HepG2 (cell line): ENCODE results near the gene HNRNPC. TPM values are rescaled to one million over a fixed set of nuclear protein-coding genes. Genes with fewer than 3 reads are reported as not detected.
A peak's percentile ranks its signal among the peaks of the same experiment; 100 is the strongest.

ENCODE experiments used
- ATAC-seq: fragments of 200-7000 bp; cut with Tn5 transposase; 3 replicates; pipeline ENCODE4 v1.9.1; 2020; ENCODE audit warnings: mild to moderate bottlenecking, moderate library complexity
- BruUV-seq: library from RNA; stranded (reverse); fragments of 400-500 nt; replicated peaks from 2 replicates; lab custom pipeline; 2021; lab: Mats Ljungman, UMichigan
- CTCF ChIA-PET: fragments of 300-600 bp; formaldehyde crosslinking; extraction: SDS; loops from one replicate; lab custom pipeline; 2021; ENCODE audit warnings: low total read pairs, inconsistent platforms, low intra/inter-chr PET ratio; lab: Yijun Ruan, JAX
- POLR2A ChIA-PET: fragments of 350-600 bp; sonication (Branson Sonifier 250); formaldehyde crosslinking; loops from one replicate; lab custom pipeline; 2020; ENCODE audit warnings: antibody characterized with exemption, inconsistent platforms; lab: Yijun Ruan, JAX
- DNase-seq: peaks from one replicate; pipeline ENCODE4 v3.0.0-alpha.2; 2015; ENCODE audit warnings: low spot score
- FAIRE-seq: peaks from 3 replicates; lab custom pipeline; 2011; peaks lifted over from hg19 to GRCh38; lab: Jason Lieb, UNC
- H2AFZ ChIP-seq: one replicate; pipeline ENCODE4 v1.6.1; 2011; ENCODE audit warnings: low read length, inconsistent platforms
- H3K27ac ChIP-seq: fragments of 300-600 bp; 3 replicates; pipeline ENCODE4 v1.8.0; 2011; ENCODE audit warnings: mixed run types, mild to moderate bottlenecking, mixed read lengths, low read length, inconsistent platforms; ENCODE audit not compliant: insufficient read depth; ENCODE audit errors: extremely low read length
- H3K27me3 ChIP-seq, 2 experiments: fragments of 200-600 bp in 1 of 2; 2 replicates in 1 of 2; 3 replicates in 1 of 2; pipeline versions ENCODE4 v1.6.0 to v1.8.0; 2011; ENCODE audit warnings: low read length in 2 of 2, mild to moderate bottlenecking in 2 of 2, moderate library complexity in 2 of 2, inconsistent platforms in 1 of 2; ENCODE audit not compliant: insufficient read depth in 2 of 2, control insufficient read depth in 1 of 2
- H3K36me3 ChIP-seq, 2 experiments: fragments of 200-600 bp in 1 of 2; replicated peaks in 1 of 2; 2 replicates in 1 of 2; 3 replicates in 1 of 2; pipeline versions ENCODE4 v1.5.1 to v1.8.0; 2011; ENCODE audit warnings: low read length in 2 of 2, inconsistent platforms in 1 of 2; ENCODE audit not compliant: insufficient read depth in 2 of 2, control insufficient read depth in 1 of 2
- H3K4me1 ChIP-seq: 2 replicates; pipeline ENCODE4 v1.5.1; 2012; ENCODE audit warnings: low read length, inconsistent platforms; ENCODE audit not compliant: insufficient read depth
- H3K4me2 ChIP-seq: 2 replicates; pipeline ENCODE4 v1.6.0; 2011; ENCODE audit warnings: low read depth, low read length, inconsistent platforms
- H3K4me3 ChIP-seq, 3 experiments: fragments of 200-600 bp in 1 of 3; sonication (generic), shearing (Covaris generic) in 1 of 3; replicated peaks in 1 of 3; 2 replicates each; pipeline ENCODE4 v1.5.1; 2011 to 2016; ENCODE audit warnings: low read length in 3 of 3, inconsistent platforms in 2 of 3, low read depth in 2 of 3, mild to moderate bottlenecking in 2 of 3, control low read depth in 1 of 3, mixed read lengths in 1 of 3; ENCODE audit not compliant: insufficient read depth in 1 of 3
- H3K79me2 ChIP-seq: one replicate; pipeline ENCODE4 v1.6.1; 2011; ENCODE audit warnings: low read length, inconsistent platforms; ENCODE audit not compliant: insufficient read depth
- H3K9ac ChIP-seq: 2 replicates; pipeline ENCODE4 v1.6.0; 2011; ENCODE audit warnings: mild to moderate bottlenecking, low read depth, low read length, inconsistent platforms; ENCODE audit not compliant: insufficient read depth
- H3K9me3 ChIP-seq: 2 replicates; pipeline ENCODE4 v1.5.1; 2012; ENCODE audit warnings: mild to moderate bottlenecking, low read length
- H4K20me1 ChIP-seq: 2 replicates; pipeline ENCODE4 v1.6.0; 2011; ENCODE audit warnings: inconsistent platforms, mild to moderate bottlenecking, low read length, moderate library complexity; ENCODE audit not compliant: insufficient read depth
- BCL6 ChIP-seq: IDR thresholded peaks from 2 replicates; pipeline ENCODE4 v1.6.1; 2016; ENCODE audit warnings: missing genetic modification reagents, missing compliant biosample characterization
- ISL2 ChIP-seq: sonication (generic); formaldehyde crosslinking; IDR thresholded peaks from 2 replicates; pipeline ENCODE4 v1.5.0; 2020; ENCODE audit warnings: missing genetic modification reagents
- NR2F1 ChIP-seq, 2 experiments: fragments of 450-650 bp in 1 of 2; formaldehyde crosslinking in 1 of 2; IDR thresholded peaks; 2 replicates each; pipeline versions ENCODE4 v1.5.0 to v1.6.1; 2016 to 2020; ENCODE audit warnings: mild to moderate bottlenecking in 1 of 2, missing compliant biosample characterization in 1 of 2, missing genetic modification reagents in 1 of 2, moderate library complexity in 1 of 2
- POLR2A ChIP-seq, 2 experiments: IDR thresholded peaks; 2 replicates each; pipeline ENCODE4 v1.6.1; 2011; ENCODE audit warnings: low read depth in 2 of 2, low read length in 2 of 2, mild to moderate bottlenecking in 1 of 2, moderate library complexity in 1 of 2; ENCODE audit not compliant: insufficient read depth in 1 of 2
- RBM22 ChIP-seq: fragments of 200-400 bp; formaldehyde crosslinking; optimal IDR thresholded peaks from 2 replicates; pipeline ENCODE3; 2017; ENCODE audit warnings: mild to moderate bottlenecking, low read length, moderate library complexity
- SKI ChIP-seq: fragments of 450-650 bp; IDR thresholded peaks from one replicate; pipeline ENCODE4 v1.6.1; 2018; ENCODE audit warnings: mild to moderate bottlenecking; ENCODE audit not compliant: partially characterized antibody
- SPEN ChIP-seq: sonication (generic); formaldehyde crosslinking; IDR thresholded peaks from 2 replicates; pipeline ENCODE4 v1.5.1; 2020; ENCODE audit warnings: low read depth, mild to moderate bottlenecking, missing genetic modification reagents
- SRSF4 ChIP-seq: fragments of 200-400 bp; formaldehyde crosslinking; IDR thresholded peaks from one replicate; pipeline ENCODE4 v1.6.1; 2018; ENCODE audit warnings: mild to moderate bottlenecking, low read depth, low read length, moderate library complexity; ENCODE audit not compliant: poor library complexity, severe bottlenecking
- SRY ChIP-seq: sonication (generic); formaldehyde crosslinking; IDR thresholded peaks from 2 replicates; pipeline ENCODE4 v1.8.0; 2022; ENCODE audit warnings: mild to moderate bottlenecking, missing genetic modification reagents
- ZNF792 ChIP-seq: IDR thresholded peaks from 2 replicates; pipeline ENCODE4 v1.6.1; 2016
- ZNF878 ChIP-seq: sonication (generic); formaldehyde crosslinking; IDR thresholded peaks from 2 replicates; pipeline ENCODE4 v1.8.1; 2023; ENCODE audit warnings: mild to moderate bottlenecking, missing genetic modification reagents, moderate library complexity
- WGBS: methylation state at CpG from one replicate; pipeline ENCODE4 v1.1.6; 2017; ENCODE audit warnings: low lambda C conversion rate; 5-methylcytosine and 5-hydroxymethylcytosine counted together
- in situ Hi-C: cut with HindIII; loops from 2 replicates; pipeline ENCODE4 v1.10.0; 2017; ENCODE audit warnings: low pct_unique_long_range_greater_than_20kb; ENCODE audit not compliant: extremely low pct_ligation_motif_present
- intact Hi-C: fragments of 100-400 bp; cut with micrococcal nuclease; formaldehyde crosslinking; loops from one replicate; pipeline ENCODE4 v1.10.0; 2022; ENCODE audit not compliant: unreplicated experiment
- polyA plus RNA-seq, 8 experiments: library from polyadenylated mRNA; depleted of rRNA in 3 of 8; stranded (reverse) in 7 of 8; unstranded in 1 of 8; fragments of >200 nt; fragmentation: Illumina TruSeq in 4 of 8; extraction: Trizol in 4 of 8; gene quantifications; 2 replicates each; pipeline versions ENCODE4 v1.2.1 to v1.2.3, GENCODE V29; 2011 to 2016; ENCODE audit warnings: low read depth in 4 of 8, missing spikeins in 1 of 8, mixed read lengths in 1 of 8; ENCODE audit not compliant: insufficient read depth in 1 of 8
- total RNA-seq, 5 experiments: library from RNA; depleted of rRNA; stranded (reverse); fragments of >200 nt; fragmentation: Illumina TruSeq; extraction: Trizol; gene quantifications; 2 replicates each; pipeline ENCODE4 v1.2.3, GENCODE V29; 2016; ENCODE audit warnings: low read depth in 1 of 5
- TF ChIP-seq, protein P1 (sequence below): sonication (generic); formaldehyde crosslinking; IDR thresholded peaks from 2 replicates; pipeline ENCODE4 v1.4.0; 2020; ENCODE audit warnings: missing genetic modification reagents
- TF ChIP-seq, protein P2 (sequence below): sonication (generic); formaldehyde crosslinking; IDR thresholded peaks from 2 replicates; pipeline ENCODE4 v1.9.0; 2021; ENCODE audit warnings: missing genetic modification reagents, mild to moderate bottlenecking, borderline replicate concordance
- TF ChIP-seq, protein P3 (sequence below): sonication (generic); formaldehyde crosslinking; IDR thresholded peaks from 2 replicates; pipeline ENCODE4 v1.4.0; 2020; ENCODE audit warnings: missing genetic modification reagents
- TF ChIP-seq, protein P4 (sequence below): IDR thresholded peaks from 2 replicates; pipeline ENCODE4 v1.6.1; 2012; ENCODE audit warnings: inconsistent platforms

HNRNPC gene
- total and polyA plus RNA-seq, 2 of the 13 experiments (the other 11 are each of a cell fraction or from before 2014, with no cell fraction given), result 628 to 1,099 TPM

DNA sequence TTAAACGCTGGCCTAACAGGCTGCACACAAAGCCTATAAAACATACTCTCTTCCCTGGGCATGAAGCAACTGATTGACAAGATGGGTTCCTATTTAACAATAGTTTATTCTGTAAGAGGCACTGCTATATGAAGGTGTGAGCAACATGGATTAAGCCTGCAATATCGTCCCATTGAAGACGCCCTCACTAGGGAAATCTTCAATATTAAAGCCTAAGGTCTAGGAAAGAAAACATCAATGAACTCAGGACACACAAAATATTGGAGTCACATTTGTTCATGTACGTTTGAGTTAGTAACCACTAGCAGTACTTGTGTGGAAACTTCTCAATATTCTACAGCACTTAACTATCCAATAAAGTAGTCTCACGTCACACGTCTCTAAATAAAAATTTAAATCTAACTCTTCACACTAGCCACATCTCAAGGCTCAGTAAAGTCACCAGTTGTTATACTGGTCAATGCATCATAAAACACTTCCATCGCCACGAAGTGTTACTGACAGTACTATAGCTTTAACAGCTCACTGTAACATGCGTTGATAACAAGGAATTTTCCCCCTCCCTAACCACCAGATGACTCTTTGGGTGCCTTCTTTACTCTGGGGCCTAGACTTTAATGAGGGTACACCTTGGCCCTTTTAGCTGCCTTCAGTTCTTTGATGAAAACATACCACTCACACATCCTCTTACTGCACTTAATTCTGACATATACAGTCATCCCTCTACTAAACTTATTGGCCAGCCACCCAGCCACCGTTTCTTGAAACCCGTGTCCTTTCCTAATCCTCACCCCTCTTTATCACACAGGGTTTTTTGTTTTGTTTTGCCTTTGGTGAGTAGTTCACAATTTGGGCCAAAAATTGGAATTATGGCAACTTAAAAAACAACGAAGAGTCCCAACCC, 63.3 kb downstream of the HNRNPC start (continued):
- TF ChIP-seq, protein P1, sequence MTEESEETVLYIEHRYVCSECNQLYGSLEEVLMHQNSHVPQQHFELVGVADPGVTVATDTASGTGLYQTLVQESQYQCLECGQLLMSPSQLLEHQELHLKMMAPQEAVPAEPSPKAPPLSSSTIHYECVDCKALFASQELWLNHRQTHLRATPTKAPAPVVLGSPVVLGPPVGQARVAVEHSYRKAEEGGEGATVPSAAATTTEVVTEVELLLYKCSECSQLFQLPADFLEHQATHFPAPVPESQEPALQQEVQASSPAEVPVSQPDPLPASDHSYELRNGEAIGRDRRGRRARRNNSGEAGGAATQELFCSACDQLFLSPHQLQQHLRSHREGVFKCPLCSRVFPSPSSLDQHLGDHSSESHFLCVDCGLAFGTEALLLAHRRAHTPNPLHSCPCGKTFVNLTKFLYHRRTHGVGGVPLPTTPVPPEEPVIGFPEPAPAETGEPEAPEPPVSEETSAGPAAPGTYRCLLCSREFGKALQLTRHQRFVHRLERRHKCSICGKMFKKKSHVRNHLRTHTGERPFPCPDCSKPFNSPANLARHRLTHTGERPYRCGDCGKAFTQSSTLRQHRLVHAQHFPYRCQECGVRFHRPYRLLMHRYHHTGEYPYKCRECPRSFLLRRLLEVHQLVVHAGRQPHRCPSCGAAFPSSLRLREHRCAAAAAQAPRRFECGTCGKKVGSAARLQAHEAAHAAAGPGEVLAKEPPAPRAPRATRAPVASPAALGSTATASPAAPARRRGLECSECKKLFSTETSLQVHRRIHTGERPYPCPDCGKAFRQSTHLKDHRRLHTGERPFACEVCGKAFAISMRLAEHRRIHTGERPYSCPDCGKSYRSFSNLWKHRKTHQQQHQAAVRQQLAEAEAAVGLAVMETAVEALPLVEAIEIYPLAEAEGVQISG, result no peak
- peak; percentile 31; the same call in 1 of the 2 replicates for TF ChIP-seq ZNF792 (CRISPR knock-in tag)

GRCh38 chr14:21205026-21205677, 64.1 kb downstream of the HNRNPC start:
- no peaks in the 10 kb centered on the region for H3K27me3 ChIP-seq
- H3K4me1 ChIP-seq, result peaks cover 72% of the 10 kb centered on the region
- no peak overlapping the region for H3K9ac ChIP-seq
- no peaks in the 10 kb centered on the region for H3K9me3 ChIP-seq
- no peak overlapping the region for H3K4me3 ChIP-seq
- FAIRE-seq, result no peak
- no peak overlapping the region for H3K27ac ChIP-seq
- H3K36me3 ChIP-seq, result peaks cover 6 to 32% of the 10 kb centered on the region in 2 experiments
- no peak overlapping the region for H2AFZ ChIP-seq
- ChIA-PET CTCF (no interaction called here), POLR2A (no interaction called here)
- WGBS, result 91% methylated on average over 4 of the region's 4 CpGs
- no peak overlapping the region for H3K4me2 ChIP-seq
- peak; percentile 1; the same call in 2 of the 3 replicates for ATAC-seq
- H3K79me2 ChIP-seq, result no peaks in the 10 kb centered on the region
- no peak for DNase-seq
- in situ Hi-C loops (no loop called here), intact Hi-C loops (no loop called here)
- BruUV-seq, result no TSS peak
- peaks cover 27% of the 10 kb centered on the region for H4K20me1 ChIP-seq
- TF ChIP-seq SPEN (CRISPR knock-in tag), result no peak
- TF ChIP-seq SKI, result no peak
- TF ChIP-seq SRY, result no peak
- no peak for TF ChIP-seq NR2F1 (CRISPR knock-in tag; IDR thresholded peaks at IDR 0.05)
- no peak for TF ChIP-seq SRSF4
- TF ChIP-seq BCL6, result 0 out of 2 replicates have a peak, but pooled peaks have one; percentile 14
- TF ChIP-seq, protein P2, sequence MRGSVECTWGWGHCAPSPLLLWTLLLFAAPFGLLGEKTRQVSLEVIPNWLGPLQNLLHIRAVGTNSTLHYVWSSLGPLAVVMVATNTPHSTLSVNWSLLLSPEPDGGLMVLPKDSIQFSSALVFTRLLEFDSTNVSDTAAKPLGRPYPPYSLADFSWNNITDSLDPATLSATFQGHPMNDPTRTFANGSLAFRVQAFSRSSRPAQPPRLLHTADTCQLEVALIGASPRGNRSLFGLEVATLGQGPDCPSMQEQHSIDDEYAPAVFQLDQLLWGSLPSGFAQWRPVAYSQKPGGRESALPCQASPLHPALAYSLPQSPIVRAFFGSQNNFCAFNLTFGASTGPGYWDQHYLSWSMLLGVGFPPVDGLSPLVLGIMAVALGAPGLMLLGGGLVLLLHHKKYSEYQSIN (CRISPR knock-in tag), result no peak
- TF ChIP-seq ISL2, result 0 out of 2 replicates have a peak, but pooled peaks have one; percentile 32
- TF ChIP-seq, protein P3, sequence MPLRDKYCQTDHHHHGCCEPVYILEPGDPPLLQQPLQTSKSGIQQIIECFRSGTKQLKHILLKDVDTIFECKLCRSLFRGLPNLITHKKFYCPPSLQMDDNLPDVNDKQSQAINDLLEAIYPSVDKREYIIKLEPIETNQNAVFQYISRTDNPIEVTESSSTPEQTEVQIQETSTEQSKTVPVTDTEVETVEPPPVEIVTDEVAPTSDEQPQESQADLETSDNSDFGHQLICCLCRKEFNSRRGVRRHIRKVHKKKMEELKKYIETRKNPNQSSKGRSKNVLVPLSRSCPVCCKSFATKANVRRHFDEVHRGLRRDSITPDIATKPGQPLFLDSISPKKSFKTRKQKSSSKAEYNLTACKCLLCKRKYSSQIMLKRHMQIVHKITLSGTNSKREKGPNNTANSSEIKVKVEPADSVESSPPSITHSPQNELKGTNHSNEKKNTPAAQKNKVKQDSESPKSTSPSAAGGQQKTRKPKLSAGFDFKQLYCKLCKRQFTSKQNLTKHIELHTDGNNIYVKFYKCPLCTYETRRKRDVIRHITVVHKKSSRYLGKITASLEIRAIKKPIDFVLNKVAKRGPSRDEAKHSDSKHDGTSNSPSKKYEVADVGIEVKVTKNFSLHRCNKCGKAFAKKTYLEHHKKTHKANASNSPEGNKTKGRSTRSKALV (CRISPR knock-in tag), result 0 out of 2 replicates have a peak, but pooled peaks have one; percentile 21
- TF ChIP-seq, protein P4, sequence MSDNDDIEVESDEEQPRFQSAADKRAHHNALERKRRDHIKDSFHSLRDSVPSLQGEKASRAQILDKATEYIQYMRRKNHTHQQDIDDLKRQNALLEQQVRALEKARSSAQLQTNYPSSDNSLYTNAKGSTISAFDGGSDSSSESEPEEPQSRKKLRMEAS, result 0 out of 2 replicates have a peak, but pooled peaks have one; percentile 5
- peak; percentile 11 for TF ChIP-seq RBM22
- peak in 1 of 2 experiments; percentile 52; a peak in 1 of 4 replicates for TF ChIP-seq POLR2A (IDR thresholded peaks at IDR 0.05; ENCODE audit: insufficient read depth in 1 of 2, low read depth in 2 of 2, low read length in 2 of 2)
- TF ChIP-seq ZNF878 (CRISPR knock-in tag), result 0 out of 2 replicates have a peak, but pooled peaks have one; percentile 13
